Measurements from ENCODE around the gene CDHR1.

CDHR1 gene

GRCh38 chr10:84244651-84245270 lies 50.4 kb downstream of the CDHR1 start, which contains the start of gene RGR:
TSS of gene RGR (plus strand) at chr10:84245053. CDS start at chr10:84245091, 38 bp downstream.
- DNase-seq = no peak
- in situ Hi-C loops (cut with HindIII; ENCODE audit: low pct_ligation_motif_present, low pct_unique_long_range_greater_than_20kb, low sequenced_read_pairs) = no loop called here

DNA sequence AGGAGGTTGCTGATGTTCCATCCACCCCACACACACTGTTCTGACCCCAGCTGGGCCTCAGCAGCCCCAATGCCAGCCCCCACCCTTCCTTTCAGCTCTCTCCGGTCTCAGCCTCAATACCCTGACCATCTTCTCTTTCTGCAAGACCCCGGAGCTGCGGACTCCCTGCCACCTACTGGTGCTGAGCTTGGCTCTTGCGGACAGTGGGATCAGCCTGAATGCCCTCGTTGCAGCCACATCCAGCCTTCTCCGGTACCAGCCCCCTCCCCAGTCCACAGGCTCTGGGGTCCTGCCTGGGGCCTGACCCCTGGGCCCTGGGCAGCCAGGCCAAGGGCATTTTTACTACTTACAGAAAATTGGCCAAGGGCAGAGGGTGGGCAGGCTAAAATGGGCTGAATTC lies 53.2 kb downstream of the CDHR1 start:
- in situ Hi-C loops (cut with HindIII; ENCODE audit: low pct_ligation_motif_present, low pct_unique_long_range_greater_than_20kb, low sequenced_read_pairs) = no loop called here
- no peak for DNase-seq

GRCh38 chr10:84248794-84249193 lies 54.5 kb downstream of the CDHR1 start:
- no peak for DNase-seq
- in situ Hi-C loops (cut with HindIII; ENCODE audit: low pct_ligation_motif_present, low pct_unique_long_range_greater_than_20kb, low sequenced_read_pairs) = no loop called here

DNA sequence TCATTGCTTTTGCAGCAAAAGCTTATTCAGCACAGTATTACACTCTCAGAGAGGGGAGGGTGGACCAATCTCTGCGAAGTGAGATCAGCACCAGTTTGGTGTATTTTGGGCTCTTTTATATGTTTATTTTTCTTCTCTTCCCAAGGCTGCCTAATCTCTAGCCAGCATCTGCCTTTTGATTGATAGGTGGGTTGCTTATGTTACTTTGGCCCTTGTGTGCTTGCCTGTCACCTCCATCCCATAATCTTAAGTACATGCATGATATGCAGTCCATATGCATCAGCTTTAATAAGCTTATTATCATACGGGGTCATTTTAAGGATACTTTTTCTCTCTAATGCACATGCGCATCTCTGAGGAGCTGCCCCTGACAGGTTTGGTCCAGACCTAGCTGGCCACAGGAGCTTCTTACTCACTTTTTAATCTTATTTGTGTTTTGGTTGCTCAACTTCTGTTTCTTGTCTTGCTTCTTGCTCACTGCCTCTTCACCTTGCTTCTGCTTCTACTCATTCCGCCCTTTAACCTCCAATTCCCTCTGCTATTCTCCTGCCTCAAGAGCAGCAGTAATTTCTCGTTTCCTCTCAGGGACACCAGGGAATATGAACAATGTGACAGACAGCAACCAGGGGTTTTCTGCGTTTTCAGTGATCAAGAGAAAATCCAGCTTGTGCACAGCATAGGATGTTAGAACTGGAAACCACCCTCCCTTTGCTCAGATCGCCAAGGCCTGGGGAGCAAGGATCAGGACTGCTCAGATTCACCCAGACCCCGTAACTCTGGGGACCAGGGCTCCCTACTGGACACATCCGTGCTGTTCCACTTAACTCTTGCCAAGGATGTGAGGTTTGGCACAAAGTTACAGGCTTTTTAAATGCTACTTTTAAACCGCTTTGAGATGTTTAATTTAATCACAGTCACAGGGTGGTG lies 60.5 kb downstream of the CDHR1 start:
- in situ Hi-C loops (cut with HindIII; ENCODE audit: low pct_ligation_motif_present, low pct_unique_long_range_greater_than_20kb, low sequenced_read_pairs) = no loop called here

DNA sequence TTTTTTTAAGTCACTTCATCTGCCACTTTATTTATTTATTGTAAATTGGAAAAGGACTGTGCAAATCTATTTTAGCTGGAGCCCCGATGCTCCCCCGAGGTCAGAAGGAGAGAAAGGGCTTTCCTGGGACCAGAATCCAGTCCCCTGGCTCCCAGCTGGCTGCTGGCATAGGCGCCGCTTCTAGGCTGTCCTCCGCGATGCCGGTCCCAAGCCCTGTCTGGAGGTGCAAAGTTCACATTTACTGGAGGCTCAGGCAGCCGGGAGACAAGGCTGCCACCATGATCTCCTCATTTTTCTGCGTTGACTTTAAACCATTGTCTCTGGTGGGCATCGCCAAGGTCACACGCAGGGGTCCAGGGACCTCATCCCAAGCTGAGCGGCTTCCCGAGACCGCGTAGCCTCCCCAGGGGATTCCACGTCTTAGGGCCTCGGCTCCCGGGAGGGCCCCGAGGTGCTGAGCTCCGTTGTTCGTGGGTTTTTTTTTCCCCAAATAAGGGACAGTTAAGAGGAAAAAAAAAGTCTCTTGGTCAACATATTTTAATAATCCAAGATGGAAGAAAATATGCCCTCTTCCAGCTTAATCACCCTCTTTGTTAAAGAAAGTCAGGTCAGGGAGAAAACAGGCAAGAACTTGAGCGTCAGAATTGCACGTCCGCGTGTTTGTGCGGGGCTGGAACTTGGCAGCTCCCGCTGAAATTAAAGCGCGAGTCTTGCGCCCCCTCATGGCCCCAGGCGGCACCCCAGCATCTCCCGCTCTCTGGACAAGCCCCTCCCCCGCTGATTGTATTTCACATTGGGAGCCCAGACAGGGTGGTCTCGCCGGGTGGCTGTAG lies 62.4 kb downstream of the CDHR1 start:
- DNase-seq = no peak
- in situ Hi-C loops (cut with HindIII; ENCODE audit: low pct_ligation_motif_present, low pct_unique_long_range_greater_than_20kb, low sequenced_read_pairs) = no loop called here

More for the DNA sequence above, 60.5 kb downstream of the CDHR1 start:
- no peak for DNase-seq

GRCh38 chr10:84257343-84258020 lies 63.1 kb downstream of the CDHR1 start:
- DNase-seq = no peak
- in situ Hi-C loops (cut with HindIII; ENCODE audit: low pct_ligation_motif_present, low pct_unique_long_range_greater_than_20kb, low sequenced_read_pairs) = no loop called here

GRCh38 chr10:84258034-84258695 lies 63.8 kb downstream of the CDHR1 start:
- in situ Hi-C loops (cut with HindIII; ENCODE audit: low pct_ligation_motif_present, low pct_unique_long_range_greater_than_20kb, low sequenced_read_pairs) = no loop called here
- no peak for DNase-seq

DNA sequence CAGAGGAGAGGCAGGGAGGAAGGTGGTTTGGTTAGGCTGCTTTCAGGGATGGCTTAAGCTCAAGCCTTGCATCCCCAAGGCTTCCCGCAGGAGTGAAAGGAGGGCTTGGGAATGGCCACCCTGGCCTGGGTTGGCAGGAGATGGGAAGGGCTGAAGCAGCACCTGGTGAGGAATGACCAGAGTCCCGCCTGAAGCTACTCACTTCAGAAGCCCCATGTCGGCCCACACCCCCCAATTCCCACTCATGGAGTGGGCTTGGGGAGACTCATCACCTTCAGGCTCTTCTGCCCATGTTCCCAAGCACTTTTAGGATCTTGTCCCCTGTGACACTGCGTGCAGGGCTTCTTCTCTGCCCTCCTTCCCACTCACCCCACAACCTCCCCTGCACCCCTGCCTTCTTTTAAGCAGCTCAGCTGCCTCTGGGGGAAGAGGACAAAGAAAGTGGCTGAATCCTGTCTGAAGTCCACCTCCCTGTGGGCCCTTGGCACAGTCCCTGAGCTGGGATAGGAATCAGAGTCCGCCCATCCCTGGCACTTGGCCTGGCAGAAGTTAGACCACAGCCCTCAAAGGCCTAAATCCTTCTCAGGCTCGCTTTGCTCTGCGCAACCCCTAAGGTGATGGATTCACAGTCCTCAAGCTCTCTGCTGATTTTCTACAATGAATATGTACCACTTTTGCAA lies 67.0 kb downstream of the CDHR1 start:
- no peak for DNase-seq
- in situ Hi-C loops (cut with HindIII; ENCODE audit: low pct_ligation_motif_present, low pct_unique_long_range_greater_than_20kb, low sequenced_read_pairs) = no loop called here

GRCh38 chr10:84262190-84262956 lies 68.0 kb downstream of the CDHR1 start:
- in situ Hi-C loops (cut with HindIII; ENCODE audit: low pct_ligation_motif_present, low pct_unique_long_range_greater_than_20kb, low sequenced_read_pairs) = no loop called here
- DNase-seq = no peak

- in situ Hi-C loops (cut with HindIII; ENCODE audit: low pct_ligation_motif_present, low pct_unique_long_range_greater_than_20kb, low sequenced_read_pairs) = no loop called here
These were observed 69.4 kb downstream of the CDHR1 start for GRCh38 chr10:84263716-84264115.

DNA sequence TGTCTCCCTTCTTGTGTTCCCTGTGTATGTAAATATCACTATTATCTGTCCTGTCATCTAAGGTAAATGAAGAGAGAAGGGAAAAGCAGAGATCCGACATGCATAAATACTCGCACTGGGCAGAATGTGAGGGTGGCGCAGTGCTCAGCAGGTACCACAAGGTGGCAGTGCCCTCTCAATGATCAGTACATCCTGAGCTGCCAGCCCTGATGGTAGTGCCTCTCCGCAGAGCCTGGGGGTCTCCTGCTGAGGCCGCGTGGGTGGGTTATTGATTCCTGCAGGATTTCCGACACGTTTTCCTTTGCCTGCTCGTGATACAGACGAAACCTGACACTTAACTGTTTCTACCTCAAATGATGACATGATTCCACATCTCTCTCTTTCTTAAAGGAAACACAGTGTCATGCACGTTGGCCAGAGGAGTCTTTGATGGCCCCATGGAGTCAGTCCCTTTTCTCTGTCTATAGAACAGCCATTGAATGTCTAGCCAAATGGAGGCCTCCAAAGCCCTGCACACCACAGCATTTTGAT lies 70.3 kb downstream of the CDHR1 start:
- peak; percentile 63 for DNase-seq
- in situ Hi-C loops (cut with HindIII; ENCODE audit: low pct_ligation_motif_present, low pct_unique_long_range_greater_than_20kb, low sequenced_read_pairs) = no loop called here

More at GRCh38 chr10:84263716-84264115, 69.4 kb downstream of the CDHR1 start:
- no peak for DNase-seq

DNA sequence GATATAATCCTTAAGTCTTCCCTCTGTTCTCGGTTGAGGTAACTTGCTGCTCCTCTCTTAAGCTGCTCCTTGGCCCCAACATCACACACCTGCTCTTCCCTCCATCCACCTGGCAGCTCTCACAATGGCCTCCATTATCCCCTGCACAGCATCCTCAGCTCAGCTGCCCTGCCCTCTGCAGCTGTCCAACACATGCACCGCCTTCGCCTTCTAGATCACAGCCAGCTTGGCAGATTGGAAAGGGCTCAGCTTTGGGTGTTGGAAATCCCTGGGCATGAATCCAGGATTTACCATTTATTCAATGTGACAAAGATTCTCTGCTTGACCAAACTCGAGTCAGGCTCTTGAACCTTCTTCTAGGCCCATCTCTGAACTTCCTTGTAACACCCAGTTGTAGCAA lies 71.1 kb downstream of the CDHR1 start:
- in situ Hi-C loops (cut with HindIII; ENCODE audit: low pct_ligation_motif_present, low pct_unique_long_range_greater_than_20kb, low sequenced_read_pairs) = no loop called here
- DNase-seq = no peak

- DNase-seq = peak; percentile 63
- in situ Hi-C loops (cut with HindIII; ENCODE audit: low pct_ligation_motif_present, low pct_unique_long_range_greater_than_20kb, low sequenced_read_pairs) = no loop called here
These were observed 73.3 kb downstream of the CDHR1 start for GRCh38 chr10:84267503-84268126.

DNA sequence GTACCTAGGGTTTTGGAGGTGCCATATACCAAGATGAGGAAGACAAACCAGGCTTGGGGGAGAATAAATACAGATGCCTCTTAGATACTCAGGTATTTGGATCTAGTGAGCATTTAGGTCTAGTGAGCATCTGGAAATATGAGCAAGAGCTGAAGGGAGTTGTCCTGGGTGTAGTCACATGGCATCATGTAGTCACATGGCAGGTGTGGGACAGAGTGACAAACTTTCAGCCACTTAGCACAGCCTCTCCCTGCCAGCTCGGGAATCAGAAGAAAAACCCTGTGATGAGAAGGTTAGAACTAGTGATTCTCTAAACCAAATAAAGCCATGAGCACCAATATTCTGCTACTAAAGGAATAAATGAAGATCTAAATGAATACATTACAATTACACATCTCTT lies 74.8 kb downstream of the CDHR1 start:
- in situ Hi-C loops (cut with HindIII; ENCODE audit: low pct_ligation_motif_present, low pct_unique_long_range_greater_than_20kb, low sequenced_read_pairs) = no loop called here
- DNase-seq = no peak

Data from ACHN (cell line).